ENCODE data around the gene BMPER.

BMPER gene

DNA sequence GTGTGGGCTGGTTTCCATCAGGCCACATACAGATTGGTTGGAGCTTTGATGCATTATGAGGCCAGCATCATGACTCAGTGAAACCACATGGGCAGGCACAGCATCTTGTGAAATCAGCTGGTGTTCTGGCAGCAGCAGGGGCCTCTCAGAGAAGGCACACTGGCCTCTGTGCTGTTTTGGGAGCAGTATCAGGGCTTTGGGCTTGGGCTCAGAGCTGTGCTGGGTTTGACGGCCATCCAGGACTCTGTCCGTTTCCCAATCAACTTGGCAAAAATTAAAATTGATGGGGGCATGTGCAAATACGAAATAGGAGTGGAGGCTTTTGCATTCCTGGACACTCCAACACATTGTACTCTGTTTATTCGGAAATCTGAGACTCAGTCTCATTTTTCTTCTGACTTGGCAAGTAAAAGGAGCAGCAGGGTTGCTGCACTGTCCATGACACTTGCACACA is 190.9 kb downstream of the BMPER start:
- peak; percentile 62 for DNase-seq (ENCODE audit: low spot score)

DNA sequence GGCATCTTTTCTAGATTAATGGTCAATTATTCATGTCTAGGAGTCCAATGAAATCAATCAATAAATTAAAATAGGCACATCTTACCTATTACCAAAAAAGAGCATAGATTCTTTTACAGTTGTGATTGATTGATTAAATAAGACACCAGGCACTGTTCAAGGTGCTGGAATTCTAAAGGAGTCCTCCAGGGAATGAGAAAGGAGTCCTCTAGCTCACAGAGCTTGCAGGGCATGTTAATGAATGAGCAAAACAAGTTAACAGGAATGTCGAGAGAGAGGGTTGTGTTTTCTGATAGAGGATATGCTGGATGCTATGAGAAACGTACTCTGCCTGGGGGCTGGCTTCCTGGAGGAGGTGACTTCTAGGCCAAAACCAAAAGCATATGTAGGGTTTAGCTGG is 191.4 kb downstream of the BMPER start:
- no peak for DNase-seq (ENCODE audit: low spot score)

DNA sequence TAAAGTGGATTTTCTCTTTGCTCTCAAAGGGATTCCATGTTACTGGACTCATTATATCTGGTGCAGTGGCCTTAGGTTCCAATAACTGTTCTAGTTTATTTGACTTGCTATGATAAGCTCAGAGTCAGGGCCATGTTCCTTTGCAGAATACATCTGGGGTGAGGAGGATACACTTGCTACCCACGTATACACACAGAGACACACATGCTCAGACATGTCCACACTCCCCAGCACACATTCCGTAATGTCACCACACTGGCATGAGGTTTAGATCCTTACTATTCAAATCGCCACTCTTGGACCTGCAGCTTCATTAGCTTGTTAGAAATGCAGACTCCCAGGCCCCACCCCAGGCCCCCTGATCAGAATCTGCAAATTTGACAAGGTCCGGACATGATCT is 195.3 kb downstream of the BMPER start:
- no peak for DNase-seq (ENCODE audit: low spot score)

DNA sequence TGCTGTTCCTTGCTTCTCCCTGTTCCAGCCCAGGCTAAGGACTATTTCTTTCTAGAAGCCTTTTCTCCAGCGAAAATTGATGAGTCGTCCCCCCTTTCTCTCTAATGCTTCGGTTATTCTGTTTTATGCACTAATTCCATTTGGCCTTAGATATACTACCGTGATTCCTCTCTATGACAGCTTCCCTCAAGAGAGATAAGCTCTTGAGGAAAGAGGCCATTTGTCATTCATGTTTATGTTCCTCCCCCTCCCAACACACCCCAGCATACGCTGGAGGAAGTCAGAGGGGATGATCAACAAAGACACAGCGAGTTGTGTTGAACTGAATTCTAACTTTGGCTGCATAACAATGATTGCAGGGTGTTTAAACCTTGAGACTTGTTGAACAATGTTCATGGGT is 198.8 kb downstream of the BMPER start:
- DNase-seq (ENCODE audit: low spot score) = no peak

DNA sequence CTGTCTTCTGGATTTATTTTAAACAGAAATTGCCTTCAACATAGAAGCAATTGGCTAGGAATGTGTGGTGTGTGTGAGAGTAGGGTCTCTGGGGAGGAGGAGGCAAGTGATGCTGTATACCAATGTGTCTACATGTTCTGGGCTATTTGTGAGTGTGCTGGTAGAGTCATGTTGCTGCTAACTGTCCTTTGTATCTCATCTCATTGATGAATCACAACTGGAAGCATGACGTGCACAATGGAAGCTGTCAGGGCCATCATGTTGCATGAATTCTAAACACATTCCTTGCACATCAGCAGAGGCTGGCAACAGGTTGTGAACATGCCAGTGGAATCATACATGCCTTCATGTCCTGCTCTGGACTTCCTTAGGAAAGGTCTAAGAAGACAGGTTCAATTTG is 199.7 kb downstream of the BMPER start:
- DNase-seq (ENCODE audit: low spot score) = no peak

DNA sequence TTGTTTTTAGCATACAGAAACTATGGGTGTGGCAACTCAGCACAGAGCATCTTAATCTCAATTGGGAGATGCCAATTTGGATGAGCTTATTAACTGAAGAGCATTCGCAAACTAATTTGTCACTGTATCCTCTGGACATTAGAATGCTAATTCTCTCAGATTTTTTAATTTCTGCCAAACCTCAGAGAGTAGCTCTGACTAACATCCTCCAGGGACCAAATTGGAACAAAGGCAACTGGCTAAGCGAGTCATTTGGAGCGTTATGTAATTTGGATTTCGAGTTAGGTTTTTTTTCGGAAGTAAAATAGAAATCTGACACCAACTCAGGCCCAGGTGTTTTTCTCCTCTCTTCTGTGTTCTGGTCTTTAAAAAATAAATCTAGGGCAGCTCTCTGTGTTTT is 201.9 kb downstream of the BMPER start:
- DNase-seq (ENCODE audit: low spot score) = no peak

DNA sequence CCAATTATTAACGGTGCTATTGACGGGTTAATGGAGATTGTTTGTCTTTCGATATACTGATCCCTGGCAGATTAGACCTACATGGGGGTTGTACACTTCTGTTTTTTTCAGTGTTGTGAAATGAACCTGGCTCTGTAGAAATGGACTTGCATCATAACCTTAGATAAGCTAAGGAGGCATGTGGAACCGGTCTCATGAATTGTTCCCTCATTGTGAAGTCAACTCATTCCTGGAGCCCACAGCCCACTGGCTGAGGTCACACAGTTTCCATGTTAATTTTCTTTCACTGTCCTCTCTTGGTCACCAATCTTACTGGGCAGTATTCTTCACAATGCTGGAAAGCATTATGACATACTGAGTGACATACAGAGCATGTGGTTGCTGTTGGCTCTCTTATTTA is 202.8 kb downstream of the BMPER start:
- no peak for DNase-seq (ENCODE audit: low spot score)

DNA sequence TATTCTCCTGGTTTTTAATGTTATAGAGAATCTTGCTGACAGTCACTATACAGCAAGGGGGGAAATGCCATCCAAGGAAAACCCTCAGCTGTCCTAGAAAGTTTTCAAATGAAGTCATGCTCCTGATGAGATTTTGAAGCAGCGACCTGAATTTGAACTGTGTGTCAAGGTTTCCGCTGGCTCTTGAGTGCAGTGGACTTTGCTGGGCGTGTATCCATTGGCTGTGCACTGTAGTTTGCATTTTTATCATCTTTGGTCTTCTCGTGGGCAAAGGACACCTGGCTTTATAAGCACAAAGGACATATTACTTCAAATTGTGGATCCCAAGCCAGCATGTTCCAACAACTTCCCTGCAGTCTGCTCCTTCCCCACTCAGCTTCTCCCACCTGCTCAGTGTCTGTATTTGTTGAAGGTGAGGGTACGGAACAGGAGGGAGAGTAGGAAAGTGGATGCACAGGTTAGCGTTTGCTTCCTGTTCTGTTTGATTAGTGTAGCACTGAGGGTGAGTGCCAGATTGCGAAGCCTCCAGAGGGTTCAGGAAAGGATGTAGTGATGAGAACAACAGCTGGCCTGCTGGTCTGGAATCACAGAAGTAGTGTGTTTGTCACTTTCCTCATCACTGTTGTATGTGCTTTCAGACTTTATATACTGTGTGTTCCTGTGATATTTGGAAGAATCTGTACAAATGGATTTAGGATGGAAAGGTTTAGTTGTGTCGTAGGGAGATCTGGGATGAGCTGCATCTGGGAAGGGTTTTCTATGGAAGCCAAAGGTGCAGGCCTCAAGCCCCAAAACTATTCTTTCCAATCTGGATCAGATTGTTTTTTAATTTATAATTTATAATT is 204.8 kb downstream of the BMPER start:
- no peak for DNase-seq (ENCODE audit: low spot score)

DNA sequence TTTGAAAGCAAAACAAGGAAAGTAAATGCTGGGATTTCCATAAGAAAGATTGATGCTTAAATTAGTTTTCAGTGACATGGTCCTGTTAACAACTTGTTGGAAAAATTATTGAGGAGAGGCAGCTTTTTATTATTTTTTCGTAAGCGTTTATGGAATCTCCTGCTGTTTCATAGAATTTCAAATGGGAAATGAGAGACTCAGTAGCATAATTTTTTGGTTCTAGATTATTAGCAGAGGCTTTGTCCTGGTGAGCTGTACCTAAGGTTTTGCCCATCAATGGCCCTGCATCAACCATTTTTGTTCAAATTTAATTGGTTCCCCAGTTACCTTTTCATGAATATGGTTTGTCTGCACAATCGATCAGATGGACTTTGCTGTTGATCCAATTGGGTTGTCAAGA is 205.7 kb downstream of the BMPER start:
- DNase-seq (ENCODE audit: low spot score) = no peak

DNA sequence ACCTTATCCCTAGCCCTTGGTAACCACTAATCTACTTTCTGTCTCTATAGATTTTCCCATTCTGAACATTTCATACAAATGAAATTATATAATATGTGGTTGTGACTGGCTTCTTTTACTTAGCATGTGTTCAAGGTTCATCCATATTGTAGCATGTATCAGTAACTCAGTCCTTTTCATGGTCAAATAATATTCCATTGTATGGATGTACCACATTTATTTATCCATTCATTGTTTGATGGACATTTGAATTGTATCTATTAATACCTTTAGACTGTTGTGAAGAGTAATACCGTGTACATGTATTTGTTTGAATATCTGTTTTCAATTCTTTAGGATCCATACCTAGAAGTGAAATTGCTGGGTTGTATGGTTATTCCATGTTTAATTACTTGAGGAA is 210.2 kb downstream of the BMPER start:
- DNase-seq (ENCODE audit: low spot score) = no peak

DNA sequence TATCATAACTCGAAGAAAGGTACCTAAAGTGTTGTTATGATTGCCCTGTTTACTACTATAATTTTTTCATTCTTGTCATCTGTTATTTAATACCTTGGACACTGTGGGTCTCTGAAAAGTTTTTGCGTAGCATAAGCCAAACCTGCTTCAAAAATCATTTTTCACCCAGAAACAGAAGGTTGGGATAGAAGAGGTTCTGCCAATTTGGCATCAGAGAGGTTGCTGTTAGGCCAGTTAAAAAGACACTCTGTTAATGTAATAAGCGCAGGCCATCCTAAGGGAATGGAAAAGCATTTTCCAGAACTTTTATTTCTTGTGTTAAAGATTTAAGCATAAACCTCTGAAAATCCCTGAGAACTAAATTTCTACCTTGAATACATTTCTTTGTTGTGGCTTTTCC is 212.2 kb downstream of the BMPER start:
- DNase-seq (ENCODE audit: low spot score) = no peak

DNA sequence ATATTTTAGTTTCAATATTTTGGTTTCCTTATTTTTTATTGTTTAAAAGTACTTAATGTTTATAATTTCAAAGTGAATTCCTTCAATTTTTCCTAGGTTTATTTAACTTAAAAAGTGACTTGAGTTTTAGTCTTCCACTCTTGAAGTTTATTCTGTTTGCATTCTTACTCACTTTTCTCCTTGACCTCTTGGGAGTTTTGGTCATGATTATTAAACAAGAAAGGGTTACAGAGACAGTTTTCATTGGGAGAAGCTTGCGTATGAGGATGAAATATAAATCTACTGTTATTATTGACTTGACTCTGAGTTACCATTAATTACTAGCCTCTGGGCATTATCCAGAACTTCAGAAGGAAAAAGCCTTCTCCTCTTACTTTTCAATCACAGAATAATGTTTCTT is 216.0 kb downstream of the BMPER start:
- no peak for DNase-seq (ENCODE audit: low spot score)

DNA sequence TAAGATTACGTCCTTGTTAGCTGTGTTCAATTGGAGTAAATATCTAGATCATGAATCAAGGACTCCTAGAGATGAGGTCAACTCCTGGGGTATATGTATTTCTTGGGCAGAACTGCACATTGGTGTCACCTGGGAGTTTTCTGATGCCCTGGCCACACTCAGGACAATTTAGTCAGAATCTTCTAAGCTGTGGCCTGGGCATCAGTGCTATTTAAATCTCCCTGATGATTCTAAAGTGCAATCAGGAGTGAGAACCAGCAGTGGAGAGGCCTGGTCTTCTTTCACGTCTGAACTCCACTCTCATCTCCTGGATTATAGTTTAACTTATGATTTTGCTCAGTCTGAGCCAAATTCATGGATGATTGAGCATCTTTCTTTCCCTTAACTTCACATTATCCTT is 218.0 kb downstream of the BMPER start:
- DNase-seq (ENCODE audit: low spot score) = no peak

DNA sequence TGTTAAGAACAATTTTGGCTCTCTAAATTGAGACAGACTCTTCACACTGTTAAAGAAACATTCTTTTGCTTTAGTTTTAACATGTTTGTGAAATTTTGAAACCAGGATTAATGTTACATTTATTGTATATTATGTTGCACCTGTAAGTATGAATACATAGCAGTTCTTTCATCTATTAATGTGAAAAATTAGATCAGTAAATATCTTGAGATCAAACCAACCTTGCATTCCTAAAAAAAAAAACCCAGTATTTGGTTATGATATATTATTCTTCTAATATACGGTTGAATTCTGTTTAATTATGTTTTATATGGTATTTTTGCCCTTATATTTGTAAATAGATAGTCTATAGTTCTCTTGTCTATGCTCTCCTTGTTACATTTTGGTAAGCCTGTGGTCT is 219.4 kb downstream of the BMPER start:
- no peak for DNase-seq (ENCODE audit: low spot score)

DNA sequence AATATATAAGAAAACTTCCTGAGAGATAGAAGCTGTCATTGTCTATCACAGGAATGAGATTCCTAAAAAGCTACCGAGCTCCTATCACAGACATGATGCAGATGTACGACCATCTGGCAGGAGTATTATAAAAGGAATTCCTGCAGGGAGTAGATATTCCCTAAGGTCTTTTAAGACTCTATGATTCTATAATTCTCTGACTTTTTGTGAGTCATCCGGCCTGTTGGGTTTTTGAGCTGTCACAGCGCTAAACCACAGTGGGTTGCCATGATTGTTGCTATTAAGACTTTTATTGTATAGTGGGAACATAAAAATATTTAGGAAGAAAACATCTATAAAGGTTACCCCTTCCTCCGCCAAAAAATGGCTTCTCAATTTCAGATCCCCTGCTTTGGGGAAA is 223.4 kb downstream of the BMPER start:
- DNase-seq (ENCODE audit: low spot score) = peak; percentile 77

DNA sequence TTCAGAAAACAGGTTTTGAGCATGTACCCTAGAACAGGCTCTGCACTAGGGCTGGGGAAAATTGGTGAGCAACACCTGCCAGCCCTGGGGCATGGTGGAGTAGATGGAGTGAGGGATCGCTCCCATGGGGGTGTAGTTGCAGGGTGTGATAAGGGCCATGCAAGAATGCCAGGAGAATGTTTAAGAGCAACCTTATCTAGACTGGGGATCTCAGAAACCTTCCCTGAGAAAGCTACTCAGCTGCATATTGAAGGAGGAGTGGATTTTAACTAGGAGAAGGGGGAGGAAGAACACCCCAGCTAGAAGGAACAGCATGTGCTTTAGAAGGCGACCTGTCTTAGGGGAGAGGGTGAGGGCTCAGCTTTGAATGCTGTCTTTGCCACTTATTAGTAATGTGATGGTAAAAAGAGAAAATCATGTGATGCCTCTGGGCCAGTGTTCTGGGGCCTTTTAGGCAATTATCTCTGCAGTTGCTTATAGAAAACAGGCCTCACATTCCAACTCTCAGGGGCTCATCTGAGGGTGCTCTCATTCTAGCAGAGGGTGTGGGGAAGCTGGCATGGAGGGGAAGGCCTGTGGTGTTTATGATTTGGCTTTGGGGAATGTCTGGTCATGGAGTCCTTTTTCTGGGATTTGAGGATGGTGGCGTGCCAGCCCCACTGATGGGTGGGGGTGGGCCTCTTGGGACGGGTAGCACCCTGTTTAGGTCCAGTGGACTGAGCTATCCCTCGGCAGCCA is 225.4 kb downstream of the BMPER start:
- no peak for DNase-seq (ENCODE audit: low spot score)

DNA sequence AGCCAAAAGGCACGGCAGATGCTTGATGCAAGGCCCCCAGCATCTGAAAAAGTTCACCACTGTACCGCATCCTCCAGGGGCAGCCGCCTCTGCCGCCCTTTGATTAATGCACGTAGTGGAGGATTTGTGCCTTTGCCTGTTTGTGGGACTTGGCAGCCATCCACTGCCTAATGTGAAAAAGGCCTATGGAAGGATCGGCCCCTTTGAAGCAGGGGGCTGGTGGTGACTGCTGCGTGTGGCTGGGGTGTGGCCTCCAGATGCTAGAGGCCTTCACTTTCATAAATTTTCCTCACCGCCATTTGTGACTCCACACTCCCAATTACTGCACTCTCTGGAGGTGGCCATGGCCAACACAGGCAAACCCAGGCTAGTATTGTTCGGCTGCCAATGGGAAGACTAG is 226.0 kb downstream of the BMPER start:
- no peak for DNase-seq (ENCODE audit: low spot score)

DNA sequence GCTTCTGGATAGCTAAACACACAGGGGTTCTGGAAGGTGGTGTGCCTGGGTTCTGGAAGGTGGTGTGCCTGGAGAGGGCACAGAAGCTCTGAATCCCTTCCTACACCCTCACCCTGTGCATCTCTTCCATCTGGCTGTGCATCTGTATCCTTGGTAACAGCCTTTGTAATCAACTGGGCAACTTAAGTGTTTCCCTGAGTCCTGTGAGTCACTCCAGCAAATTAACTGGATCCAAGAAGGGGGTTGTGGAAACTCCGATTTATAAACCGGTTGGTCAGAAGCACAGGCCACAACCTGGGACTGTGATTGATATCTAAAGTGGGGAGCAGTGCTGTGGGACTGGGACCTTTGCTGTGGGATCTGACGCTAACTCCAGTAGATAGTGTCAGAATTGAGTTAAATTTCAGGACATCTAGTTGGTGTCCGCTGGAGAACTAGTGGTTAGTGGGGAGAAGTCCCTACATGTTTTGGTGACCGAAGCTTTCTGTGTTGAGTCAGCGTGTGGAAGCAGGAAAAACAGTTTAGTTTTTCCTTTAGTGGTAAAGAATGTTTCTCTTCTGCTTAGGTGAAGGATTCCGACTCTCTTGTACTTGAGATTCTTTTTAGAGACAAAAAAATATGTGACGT is 228.1 kb downstream of the BMPER start:
- DNase-seq (ENCODE audit: low spot score) = peak; percentile 61

DNA sequence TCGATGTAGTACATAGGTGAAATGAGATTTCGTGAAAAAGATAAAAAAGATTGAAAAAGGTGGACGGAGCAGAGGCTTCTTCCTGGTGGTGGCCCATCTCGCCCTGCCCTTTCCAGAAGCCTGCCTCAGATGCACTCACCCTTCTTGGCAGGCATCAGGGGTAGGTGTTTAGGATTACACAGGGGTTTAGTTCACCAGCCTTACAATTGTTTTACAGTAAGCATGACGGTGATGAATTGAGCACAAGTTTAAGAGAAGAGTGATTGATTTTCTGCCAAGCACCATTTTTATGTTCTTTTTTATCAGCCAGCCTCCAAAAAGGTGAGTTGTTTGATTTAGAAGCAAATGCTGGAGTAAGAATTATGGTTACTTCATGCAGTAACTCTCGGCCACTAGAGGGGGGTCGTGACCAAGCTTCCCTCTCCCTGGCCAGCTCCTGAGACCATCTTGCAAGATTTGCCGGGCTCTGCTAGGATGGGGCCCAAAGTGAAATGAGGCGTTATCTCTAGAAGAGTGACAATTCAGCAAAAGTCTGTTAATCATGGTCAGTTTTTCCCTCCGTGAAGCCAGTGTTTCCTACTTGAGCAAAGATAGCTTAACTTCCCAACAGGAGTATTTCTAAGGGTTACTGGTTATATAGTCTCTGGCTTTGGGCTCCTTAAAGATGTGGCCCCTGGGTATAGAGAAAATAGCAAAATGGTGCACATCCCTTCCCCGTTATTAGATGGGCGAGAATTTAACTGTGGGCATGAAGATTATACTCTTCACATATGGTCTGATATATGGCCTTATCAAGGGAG is 228.8 kb downstream of the BMPER start:
- peak; percentile 62 for DNase-seq (ENCODE audit: low spot score)

DNA sequence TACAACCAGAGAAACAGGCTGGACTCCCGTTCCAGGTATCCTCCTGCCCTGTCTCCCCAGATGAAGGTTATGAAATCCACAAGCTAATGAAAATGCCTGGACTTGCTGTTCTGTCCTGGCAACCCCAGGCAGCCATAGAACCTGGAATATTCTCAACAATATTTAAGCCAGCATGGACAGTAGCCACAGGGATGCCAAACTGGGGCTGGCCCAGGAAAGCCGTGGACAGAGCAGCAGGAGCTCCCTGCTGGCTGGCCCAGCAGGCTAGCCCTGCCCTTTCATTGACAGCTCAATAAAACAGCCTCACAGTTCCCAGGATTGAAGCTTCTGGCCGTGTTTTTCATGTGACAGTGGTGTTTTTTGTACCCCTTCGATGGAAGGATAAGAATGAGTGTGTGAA is 230.6 kb downstream of the BMPER start:
- no peak for DNase-seq (ENCODE audit: low spot score)

DNA sequence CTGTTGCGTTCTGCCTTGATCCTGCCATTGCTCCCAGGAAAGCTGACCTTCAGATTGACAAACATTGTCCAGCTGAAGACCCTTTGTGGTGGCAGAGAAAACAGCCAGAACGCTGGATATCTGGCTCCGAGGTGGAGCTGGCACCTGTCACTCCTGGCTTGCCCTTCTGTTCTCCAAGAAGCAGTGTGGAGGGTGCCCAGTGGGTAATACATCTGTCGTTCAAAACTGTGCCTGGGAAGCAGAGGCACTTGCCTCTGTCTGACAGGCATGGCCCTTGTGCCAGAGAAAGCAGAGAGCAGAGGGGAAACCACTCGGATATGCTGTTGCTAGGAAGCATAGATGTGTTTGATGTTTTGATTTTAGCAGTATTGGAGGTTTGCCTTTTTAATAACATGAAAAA is 231.4 kb downstream of the BMPER start:
- no peak for DNase-seq (ENCODE audit: low spot score)

DNA sequence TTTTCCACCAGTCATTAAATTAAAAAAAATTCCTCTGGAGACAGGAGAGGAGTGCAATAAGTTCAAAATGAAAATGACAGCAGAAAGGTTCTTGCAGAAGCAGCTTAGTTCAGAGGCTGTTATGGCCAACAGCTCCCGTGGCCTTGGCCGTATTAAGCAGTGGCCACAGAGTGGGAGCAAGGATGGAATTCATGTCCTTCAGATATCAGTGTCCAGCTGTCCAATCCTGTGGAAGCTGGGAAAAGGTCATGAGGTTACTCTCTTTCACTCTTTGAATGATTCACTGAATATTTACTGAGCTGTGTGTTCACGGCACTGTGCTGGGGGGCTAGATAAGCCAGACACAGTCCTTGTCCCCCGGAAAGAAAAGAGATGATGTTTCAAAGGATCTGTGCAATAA is 231.8 kb downstream of the BMPER start:
- no peak for DNase-seq (ENCODE audit: low spot score)
